T-cell (primary cell): Measurements from ENCODE around the gene NBPF8. TPM values are rescaled to one million over a fixed set of nuclear protein-coding genes. Genes with fewer than 3 reads are reported as not detected.
"Not testable (repeated sequence)": the region's sequence is repeated elsewhere in the genome, so short reads cannot be mapped to it uniquely, and the experiment has no call there.

ENCODE experiments used
- ATAC-seq, 4 experiments: fragments of 200-7000 bp in 3 of 4; fragments of 150-1000 bp in 1 of 4; cut with Tn5 transposase; replicated peaks in 1 of 4; 1 replicate in 3 of 4; 2 replicates in 1 of 4; pipeline ENCODE4 v1.10.0; 2021; ENCODE audit warnings: moderate library complexity in 3 of 4, mild to moderate bottlenecking in 2 of 4, moderate number of reproducible peaks in 1 of 4
- CTCF ChIA-PET, 2 donors: fragments of 300-600 bp; sonication (Branson Sonifier 250); formaldehyde crosslinking; loops; one replicate each; lab custom pipeline; 2022; ENCODE audit warnings: antibody characterized with exemption in 2 of 2; lab: Charles Lee
- POLR2A ChIA-PET, 2 donors: fragments of 300-600 bp; sonication (Branson Sonifier 250); formaldehyde crosslinking; loops; one replicate each; lab custom pipeline; 2022; ENCODE audit warnings: antibody characterized with exemption in 2 of 2; lab: Charles Lee
- DNase-seq, 35 experiments: peaks; one replicate each; pipeline versions ENCODE4 v3.0.0 to v3.0.0-alpha.2; 2013 to 2023
- H3K27ac ChIP-seq: one replicate; pipeline ENCODE4 v1.5.1; 2013; ENCODE audit warnings: low read length
- H3K27me3 ChIP-seq, 2 experiments: replicated peaks in 1 of 2; 1 replicate in 1 of 2; 2 replicates in 1 of 2; pipeline versions ENCODE4 v1.6.1 to v1.7.0; 2013; ENCODE audit warnings: low read length in 1 of 2, mixed read lengths in 1 of 2; ENCODE audit not compliant: control insufficient read depth in 2 of 2, insufficient read depth in 2 of 2; ENCODE audit errors: extremely low read depth in 1 of 2
- H3K36me3 ChIP-seq, 2 donors: 1 replicate in 1 of 2; 2 replicates in 1 of 2; pipeline versions ENCODE4 v1.6.1 to v1.7.0; 2013; ENCODE audit warnings: low read length in 1 of 2; ENCODE audit not compliant: control insufficient read depth in 2 of 2, insufficient read depth in 1 of 2; ENCODE audit errors: extremely low read depth in 1 of 2
- H3K4me1 ChIP-seq, 2 experiments: 1 replicate in 1 of 2; 2 replicates in 1 of 2; pipeline versions ENCODE4 v1.6.1 to v1.7.0; 2013; ENCODE audit warnings: low read length in 2 of 2, mixed read lengths in 1 of 2; ENCODE audit not compliant: insufficient read depth in 2 of 2, control insufficient read depth in 1 of 2; ENCODE audit errors: extremely low read depth in 1 of 2
- H3K4me3 ChIP-seq, 2 donors: 1 replicate in 1 of 2; 2 replicates in 1 of 2; pipeline versions ENCODE4 v1.5.1 to v1.7.0; 2013; ENCODE audit warnings: mild to moderate bottlenecking in 2 of 2, low read length in 1 of 2, moderate library complexity in 1 of 2; ENCODE audit not compliant: control insufficient read depth in 1 of 2; ENCODE audit errors: extremely low read depth in 1 of 2
- H3K9me3 ChIP-seq: 2 replicates; pipeline ENCODE4 v1.7.0; 2013
- H3K27ac Mint-ChIP-seq, 2 donors: one replicate each; pipeline ENCODE4 v1.8.0; 2020 to 2021; ENCODE audit warnings: mild to moderate bottlenecking in 2 of 2, mixed read lengths in 2 of 2
- H3K27me3 Mint-ChIP-seq, 2 donors: one replicate each; pipeline ENCODE4 v1.8.0; 2021 to 2022; ENCODE audit warnings: mixed read lengths in 2 of 2
- H3K36me3 Mint-ChIP-seq: one replicate; pipeline ENCODE4 v1.8.0; 2021; ENCODE audit warnings: mixed read lengths
- H3K4me1 Mint-ChIP-seq, 3 donors: one replicate each; pipeline ENCODE4 v1.8.0; 2020 to 2022; ENCODE audit warnings: mixed read lengths in 3 of 3, mild to moderate bottlenecking in 1 of 3
- H3K4me3 Mint-ChIP-seq, 3 donors: one replicate each; pipeline ENCODE4 v1.8.0; 2020 to 2022; ENCODE audit warnings: mild to moderate bottlenecking in 3 of 3, mixed read lengths in 3 of 3, moderate library complexity in 3 of 3
- H3K9me3 Mint-ChIP-seq, 3 donors: one replicate each; pipeline ENCODE4 v1.8.0; 2020 to 2022; ENCODE audit warnings: mixed read lengths in 3 of 3
- WGBS: methylation state at CpG from one replicate; pipeline ENCODE4 v1.1.5; 2013; ENCODE audit warnings: missing lambda C conversion rate; ENCODE audit not compliant: insufficient coverage; 5-methylcytosine and 5-hydroxymethylcytosine counted together
- total RNA-seq, 35 experiments: library from RNA in 6 of 35; stranded (reverse) in 6 of 35; fragments of 120-200 nt in 1 of 35; gene quantifications; one replicate each; pipeline versions ENCODE4 v1.2.1 to v1.2.4 and lab custom pipeline; 2013 to 2026

Gene NBPF8, protein sequence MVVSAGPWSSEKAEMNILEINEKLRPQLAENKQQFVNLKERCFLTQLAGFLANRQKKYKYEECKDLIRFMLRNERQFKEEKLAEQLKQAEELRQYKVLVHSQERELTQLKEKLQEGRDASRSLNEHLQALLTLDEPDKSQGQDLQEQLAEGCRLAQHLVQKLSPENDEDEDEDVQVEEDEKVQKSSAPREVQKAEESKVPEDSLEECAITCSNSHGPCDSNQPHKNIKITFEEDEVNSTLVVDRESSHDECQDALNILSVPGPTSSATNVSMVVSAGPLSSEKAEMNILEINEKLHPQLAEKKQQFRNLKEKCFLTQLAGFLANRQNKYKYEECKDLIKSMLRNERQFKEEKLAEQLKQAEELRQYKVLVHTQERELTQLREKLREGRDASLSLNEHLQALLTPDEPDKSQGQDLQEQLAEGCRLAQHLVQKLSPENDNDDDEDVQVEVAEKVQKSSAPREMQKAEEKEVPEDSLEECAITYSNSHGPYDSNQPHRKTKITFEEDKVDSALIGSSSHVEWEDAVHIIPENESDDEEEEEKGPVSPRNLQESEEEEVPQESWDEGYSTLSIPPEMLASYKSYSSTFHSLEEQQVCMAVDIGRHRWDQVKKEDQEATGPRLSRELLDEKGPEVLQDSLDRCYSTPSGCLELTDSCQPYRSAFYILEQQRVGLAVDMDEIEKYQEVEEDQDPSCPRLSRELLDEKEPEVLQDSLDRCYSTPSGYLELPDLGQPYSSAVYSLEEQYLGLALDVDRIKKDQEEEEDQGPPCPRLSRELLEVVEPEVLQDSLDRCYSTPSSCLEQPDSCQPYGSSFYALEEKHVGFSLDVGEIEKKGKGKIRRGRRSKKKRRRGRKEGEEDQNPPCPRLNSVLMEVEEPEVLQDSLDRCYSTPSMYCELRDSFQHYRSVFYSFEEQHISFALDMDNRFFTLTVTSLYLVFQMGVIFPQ
- total RNA-seq (10 to 100 TPM; 18.5 to 62.2 (median 50.7) TPM), total RNA-seq (lab: John Stamatoyannopoulos, UW) (26.5 to 134 (median 66.5) reads per million in 29 experiments)
- 38.1 TPM for total RNA-seq (2013)

DNA sequence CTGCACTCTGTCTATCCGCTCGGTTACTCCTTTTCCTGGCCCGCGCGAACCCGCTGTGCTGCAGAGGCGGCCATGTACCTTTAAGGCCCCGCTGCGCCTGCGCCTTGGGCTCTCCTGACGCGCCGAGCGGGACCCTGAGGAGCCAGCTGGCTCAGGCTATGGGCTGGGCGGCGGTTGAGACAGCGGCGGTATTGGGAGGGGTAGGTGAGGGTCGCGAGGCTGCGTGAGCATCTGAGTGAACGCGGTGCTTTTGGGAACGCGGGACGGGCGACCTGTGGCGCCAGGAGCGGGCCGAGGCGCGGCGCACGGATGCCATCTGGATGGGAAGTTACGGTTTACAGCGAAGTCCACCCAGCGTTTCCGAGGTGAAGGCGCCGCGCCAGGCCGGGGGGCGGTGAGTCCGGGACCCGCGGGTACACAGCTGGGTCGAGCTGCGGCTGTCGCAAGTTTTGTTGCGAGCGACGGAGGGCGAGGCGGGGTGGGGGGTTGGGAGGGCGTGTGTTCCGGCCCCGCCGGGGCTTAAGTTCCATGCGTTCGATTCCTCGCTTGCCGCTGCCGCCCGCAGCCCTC lies at the start of gene NBPF8:
NBPF8 (plus strand) TSS at position 125 of the 570 bp plus-strand sequence. CDS start 21,488 bp downstream, outside the sequence.
- DNase-seq (peak; percentile 46 to 80 (median 67)), ATAC-seq (peak; percentile 91 to 99 (median 96))
- CTCF ChIA-PET, H3K36me3 ChIP-seq, H3K36me3 Mint-ChIP-seq, H3K27me3 ChIP-seq, H3K9me3 ChIP-seq, POLR2A ChIA-PET, H3K9me3 Mint-ChIP-seq, H3K4me1 ChIP-seq, H3K27me3 Mint-ChIP-seq, H3K4me1 Mint-ChIP-seq: not testable (repeated sequence)
- Histone ChIP-seq H3K4me3 (peak within 1 kb of the TSS; percentile 51 to 59), H3K27ac (peak within 1 kb of the TSS; percentile 34)
- WGBS = no CpG with 5 or more reads among the region's 64 CpGs
- Mint-ChIP-seq H3K4me3 (peak within 1 kb of the TSS; percentile 89 to 97 (median 90)), H3K27ac (peak within 1 kb of the TSS; percentile 79 to 87)

DNA sequence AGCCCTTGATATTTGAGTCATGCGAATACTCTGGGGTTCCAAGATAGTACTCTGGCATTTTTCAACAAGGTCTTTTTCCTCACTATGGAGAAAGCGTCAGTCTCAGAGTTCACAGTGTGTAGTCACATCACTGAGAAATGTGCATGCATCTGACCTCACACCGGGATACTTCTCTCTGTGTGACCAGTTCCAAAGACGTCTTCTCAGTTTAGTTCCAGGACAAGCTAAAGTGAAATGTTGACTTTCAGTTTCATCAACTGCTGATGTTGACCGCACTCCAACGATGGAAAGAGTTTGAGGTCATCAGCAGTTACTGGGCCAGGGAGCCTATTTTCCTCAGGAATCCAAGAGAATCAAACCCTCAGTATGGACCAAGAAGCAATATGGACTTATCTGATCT lies 47.1 kb upstream of the NBPF8 start:
- H3K27ac Mint-ChIP-seq, H3K27me3 ChIP-seq, DNase-seq, CTCF ChIA-PET, ATAC-seq, H3K27me3 Mint-ChIP-seq, POLR2A ChIA-PET, H3K4me1 ChIP-seq, H3K36me3 Mint-ChIP-seq, H3K4me3 ChIP-seq, H3K9me3 ChIP-seq, H3K36me3 ChIP-seq, H3K9me3 Mint-ChIP-seq, H3K4me3 Mint-ChIP-seq, H3K4me1 Mint-ChIP-seq, H3K27ac ChIP-seq: not testable (repeated sequence)
- WGBS = no CpG with 5 or more reads among the region's 6 CpGs

DNA sequence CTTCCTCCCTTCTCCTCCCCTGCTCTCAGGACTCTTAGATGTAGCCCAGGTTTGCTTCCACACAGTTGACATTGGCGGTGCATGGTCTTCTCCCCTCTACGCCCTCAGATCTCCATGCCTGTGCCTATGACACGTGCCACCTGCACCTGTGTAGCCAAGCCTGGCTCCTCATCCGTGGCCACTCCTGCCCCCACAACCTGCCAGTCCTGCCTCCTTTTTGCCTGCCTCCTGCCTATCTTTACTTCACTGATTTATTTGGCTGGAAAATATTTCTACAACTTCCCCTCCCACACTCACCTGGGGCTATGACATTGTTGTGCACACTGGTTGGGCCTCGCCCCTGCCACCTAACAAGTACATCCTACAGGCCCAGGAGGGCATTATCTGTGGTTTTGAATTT lies 28.2 kb upstream of the NBPF8 start:
- H3K36me3 ChIP-seq, DNase-seq, CTCF ChIA-PET, H3K27ac Mint-ChIP-seq, H3K27ac ChIP-seq, H3K27me3 Mint-ChIP-seq, POLR2A ChIA-PET, H3K4me1 Mint-ChIP-seq, H3K4me3 Mint-ChIP-seq, ATAC-seq, H3K4me3 ChIP-seq, H3K9me3 Mint-ChIP-seq, H3K27me3 ChIP-seq, H3K9me3 ChIP-seq, H3K36me3 Mint-ChIP-seq, H3K4me1 ChIP-seq: not testable (repeated sequence)
- WGBS = no CpG with 5 or more reads among the region's 5 CpGs

DNA sequence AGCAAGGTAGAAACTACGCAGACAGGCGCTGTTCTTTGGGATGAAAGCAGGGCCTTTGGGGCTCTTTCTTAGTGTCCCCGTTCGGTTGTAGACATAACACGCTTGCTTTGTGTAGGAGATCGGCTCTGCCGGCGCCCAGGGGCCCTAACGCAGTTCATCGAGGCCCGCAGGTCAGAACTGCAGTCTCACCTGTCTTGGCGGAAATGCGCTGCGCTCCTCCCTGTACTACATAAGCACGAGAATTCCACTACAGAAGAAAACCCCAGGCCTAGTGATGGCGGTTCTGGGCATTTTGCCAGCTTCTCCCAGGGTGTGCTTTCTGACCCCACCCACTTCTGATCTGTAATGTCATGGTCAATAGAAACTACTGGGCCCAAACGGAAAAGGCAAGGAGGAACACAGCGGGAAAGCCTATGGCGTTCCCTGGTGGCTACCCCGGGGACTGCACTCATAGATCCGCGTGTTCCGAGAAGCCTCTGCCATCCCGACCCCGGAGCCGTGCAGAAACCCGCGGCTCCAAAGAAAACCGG lies 26.2 kb upstream of the NBPF8 start:
- H3K9me3 ChIP-seq, H3K27ac ChIP-seq, H3K36me3 Mint-ChIP-seq, H3K4me3 Mint-ChIP-seq, POLR2A ChIA-PET, H3K27ac Mint-ChIP-seq, H3K4me3 ChIP-seq, H3K9me3 Mint-ChIP-seq, H3K36me3 ChIP-seq, CTCF ChIA-PET, H3K27me3 Mint-ChIP-seq, H3K27me3 ChIP-seq, H3K4me1 Mint-ChIP-seq, H3K4me1 ChIP-seq: not testable (repeated sequence)
- ATAC-seq (peak in 2 of 4 experiments; percentile 49 to 50), DNase-seq (peak in 16 of 35 experiments; percentile 1 to 69 (median 4))
- WGBS = no CpG with 5 or more reads among the region's 29 CpGs

DNA sequence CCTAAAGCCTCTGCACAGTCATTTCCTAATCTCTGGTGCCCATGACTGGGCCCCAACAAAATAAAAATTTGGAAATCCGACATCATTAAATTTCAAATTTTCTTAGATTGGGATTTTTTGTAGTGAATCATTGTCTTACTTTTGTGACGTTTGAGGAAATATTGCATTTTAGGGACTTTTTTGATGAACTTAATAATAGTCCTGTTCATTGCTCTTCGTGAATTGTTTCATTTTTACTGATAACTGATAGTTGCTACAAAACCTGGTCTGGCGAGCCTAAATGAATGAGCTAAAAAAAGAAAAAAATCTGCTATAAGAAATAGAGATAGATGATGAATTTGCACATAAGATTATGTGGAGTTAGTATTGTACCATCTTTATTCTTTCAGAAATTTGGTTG lies 23.5 kb upstream of the NBPF8 start:
- H3K27me3 Mint-ChIP-seq, H3K36me3 ChIP-seq, H3K27me3 ChIP-seq, H3K4me1 ChIP-seq, POLR2A ChIA-PET, ATAC-seq, H3K9me3 ChIP-seq, H3K27ac Mint-ChIP-seq, H3K9me3 Mint-ChIP-seq, H3K27ac ChIP-seq, DNase-seq, H3K4me3 ChIP-seq, CTCF ChIA-PET, H3K4me3 Mint-ChIP-seq, H3K36me3 Mint-ChIP-seq, H3K4me1 Mint-ChIP-seq: not testable (repeated sequence)
- 69% methylated on average over 3 of the region's 4 CpGs for WGBS
